Mesenchymal stem cell (in vitro differentiated cells and primary cell): Measurements from ENCODE around the gene MICA.
A peak's percentile ranks its signal among the peaks of the same experiment; 100 is the strongest.
"Not testable (repeated sequence)": the region's sequence is repeated elsewhere in the genome, so short reads cannot be mapped to it uniquely, and the experiment has no call there.

Source experiments
- DNase-seq: peaks from one replicate; pipeline ENCODE4 v3.0.0-alpha.2; 2013
- H2AFZ ChIP-seq: one replicate; pipeline ENCODE4 v1.6.1; 2013; ENCODE audit warnings: low read depth, mild to moderate bottlenecking, control low read depth, inconsistent platforms, low read length, moderate library complexity
- H2AK5ac ChIP-seq: 2 replicates; pipeline ENCODE4 v1.6.1; 2013; ENCODE audit warnings: low read length, moderate library complexity, mild to moderate bottlenecking, inconsistent platforms; ENCODE audit not compliant: severe bottlenecking
- H2BK120ac ChIP-seq: one replicate; pipeline ENCODE4 v1.6.1; 2013; ENCODE audit warnings: low read depth, mild to moderate bottlenecking, inconsistent platforms, low read length, moderate library complexity
- H2BK12ac ChIP-seq, 2 experiments: one replicate each; pipeline ENCODE4 v1.6.1; 2013; ENCODE audit warnings: inconsistent platforms in 2 of 2, low read length in 2 of 2, mild to moderate bottlenecking in 2 of 2, moderate library complexity in 2 of 2, control low read depth in 1 of 2
- H2BK15ac ChIP-seq: one replicate; pipeline ENCODE4 v1.6.1; 2013; ENCODE audit warnings: mild to moderate bottlenecking, low read depth, inconsistent platforms; ENCODE audit not compliant: poor library complexity, severe bottlenecking
- H2BK5ac ChIP-seq: 2 replicates; pipeline ENCODE4 v1.6.1; 2013; ENCODE audit warnings: low read depth, mild to moderate bottlenecking, low read length, control low read depth, inconsistent platforms; ENCODE audit not compliant: poor library complexity, severe bottlenecking
- H3K14ac ChIP-seq, 2 experiments: one replicate each; pipeline ENCODE4 v1.6.1; 2013; ENCODE audit warnings: inconsistent platforms in 2 of 2, low read length in 2 of 2, control low read depth in 1 of 2, mild to moderate bottlenecking in 1 of 2, moderate library complexity in 1 of 2
- H3K18ac ChIP-seq, 2 experiments: one replicate each; pipeline ENCODE4 v1.6.1; 2013; ENCODE audit warnings: inconsistent platforms in 2 of 2, low read length in 2 of 2, control low read depth in 1 of 2, low read depth in 1 of 2, mild to moderate bottlenecking in 1 of 2
- H3K23ac ChIP-seq, 2 experiments: one replicate each; pipeline ENCODE4 v1.6.1; 2013; ENCODE audit warnings: inconsistent platforms in 2 of 2, low read length in 2 of 2, mild to moderate bottlenecking in 2 of 2, moderate library complexity in 2 of 2, control low read depth in 1 of 2
- H3K27ac ChIP-seq: 2 replicates; pipeline ENCODE4 v1.5.1; 2013; ENCODE audit warnings: mild to moderate bottlenecking, moderate library complexity, low read length, control low read depth, inconsistent platforms; ENCODE audit not compliant: poor library complexity, severe bottlenecking
- H3K27me3 ChIP-seq, 2 experiments: 2 replicates each; pipeline versions ENCODE4 v1.6.1 to v1.7.0; 2013; ENCODE audit warnings: low read length in 2 of 2, mild to moderate bottlenecking in 2 of 2, moderate library complexity in 2 of 2, control low read depth in 1 of 2, inconsistent platforms in 1 of 2; ENCODE audit not compliant: control insufficient read depth in 1 of 2, insufficient read depth in 1 of 2
- H3K36me3 ChIP-seq, 2 experiments: 2 replicates each; pipeline versions ENCODE4 v1.6.1 to v1.7.0; 2013; ENCODE audit warnings: low read length in 2 of 2, control low read depth in 1 of 2, inconsistent platforms in 1 of 2, low read depth in 1 of 2, mild to moderate bottlenecking in 1 of 2; ENCODE audit not compliant: insufficient read depth in 2 of 2, control insufficient read depth in 1 of 2
- H3K4ac ChIP-seq, 2 experiments: one replicate each; pipeline ENCODE4 v1.6.1; 2013; ENCODE audit warnings: inconsistent platforms in 2 of 2, low read length in 2 of 2, mild to moderate bottlenecking in 2 of 2, moderate library complexity in 2 of 2, control low read depth in 1 of 2, low read depth in 1 of 2
- H3K4me1 ChIP-seq: 2 replicates; pipeline ENCODE4 v1.6.1; 2013; ENCODE audit warnings: low read depth, low read length, control low read depth; ENCODE audit not compliant: control insufficient read depth, insufficient read depth
- H3K4me2 ChIP-seq: 2 replicates; pipeline ENCODE4 v1.6.1; 2013; ENCODE audit warnings: low read length, mild to moderate bottlenecking, inconsistent platforms; ENCODE audit not compliant: poor library complexity, severe bottlenecking
- H3K4me3 ChIP-seq, 2 experiments: 2 replicates each; pipeline versions ENCODE4 v1.5.1 to v1.7.0; 2013; ENCODE audit warnings: low read length in 2 of 2, mild to moderate bottlenecking in 2 of 2, control low read depth in 1 of 2, low read depth in 1 of 2; ENCODE audit not compliant: insufficient read depth in 1 of 2
- H3K79me1 ChIP-seq: replicated peaks from 2 replicates; pipeline ENCODE4 v1.6.1; 2013; ENCODE audit warnings: mild to moderate bottlenecking, control low read depth, low read length, inconsistent platforms; ENCODE audit not compliant: poor library complexity, severe bottlenecking
- H3K9ac ChIP-seq: 2 replicates; pipeline ENCODE4 v1.7.0; 2013; ENCODE audit warnings: mild to moderate bottlenecking, low read length, moderate library complexity
- H3K9me3 ChIP-seq: 2 replicates; pipeline ENCODE4 v1.7.0; 2013; ENCODE audit warnings: mild to moderate bottlenecking, low read length; ENCODE audit not compliant: control insufficient read depth
- H4K8ac ChIP-seq: one replicate; pipeline ENCODE4 v1.6.1; 2013; ENCODE audit warnings: inconsistent platforms, mild to moderate bottlenecking, low read length, moderate library complexity
- H4K91ac ChIP-seq: one replicate; pipeline ENCODE4 v1.6.1; 2013; ENCODE audit warnings: mild to moderate bottlenecking, low read length, inconsistent platforms
- WGBS: methylation state at CpG from one replicate; pipeline ENCODE4 v1.1.7; 2013; ENCODE audit warnings: mixed read lengths; 5-methylcytosine and 5-hydroxymethylcytosine counted together

The MICA gene

GRCh38 chr6:31365864-31366263 lies 37.5 kb upstream of the MICA start:
- no peak overlapping the region for H2BK120ac ChIP-seq
- H3K79me1 ChIP-seq: no peaks in the 10 kb centered on the region
- H3K27me3 ChIP-seq: peaks cover 22 to 62% of the 10 kb centered on the region in 2 experiments
- no peak overlapping the region for H3K4me2 ChIP-seq
- H3K14ac ChIP-seq: no peak overlapping the region
- no peak overlapping the region for H2BK15ac ChIP-seq
- no peak overlapping the region for H3K4ac ChIP-seq
- H3K4me1 ChIP-seq: peaks cover 4% of the 10 kb centered on the region
- H3K18ac ChIP-seq: no peak overlapping the region
- H2AFZ ChIP-seq: no peak overlapping the region
- no peak overlapping the region for H3K4me3 ChIP-seq
- 88% methylated on average over 5 of the region's 5 CpGs for WGBS
- H4K8ac ChIP-seq: no peak overlapping the region
- no peak overlapping the region for H3K9ac ChIP-seq
- DNase-seq: no peak
- H3K36me3 ChIP-seq: no peaks in the 10 kb centered on the region
- no peak overlapping the region for H3K23ac ChIP-seq
- H2BK12ac ChIP-seq: no peak overlapping the region
- H2BK5ac ChIP-seq: no peak overlapping the region
- H2AK5ac ChIP-seq: no peak overlapping the region
- H3K27ac ChIP-seq: no peak overlapping the region
- no peak overlapping the region for H4K91ac ChIP-seq
- H3K9me3 ChIP-seq: no peaks in the 10 kb centered on the region

GRCh38 chr6:31366693-31367470 lies 36.5 kb upstream of the MICA start:
- Histone ChIP-seq H3K4me2 (no peak overlapping the region), H3K9ac (peak overlapping the region; percentile 39), H3K14ac (no peak overlapping the region), H3K79me1 (no peaks in the 10 kb centered on the region), H3K4me3 (peak overlapping the region in 1 of 2 experiments; percentile 74), H2BK5ac (no peak overlapping the region), H3K27ac (no peak overlapping the region), H3K4ac (no peak overlapping the region), H2AFZ (no peak overlapping the region), H4K8ac (no peak overlapping the region), H3K27me3 (peaks cover 22 to 61% of the 10 kb centered on the region in 2 experiments), H3K36me3 (no peaks in the 10 kb centered on the region), H4K91ac (no peak overlapping the region), H3K23ac (no peak overlapping the region), H3K9me3 (peaks cover 4% of the 10 kb centered on the region), H3K4me1 (peaks cover 4% of the 10 kb centered on the region), H2BK120ac (no peak overlapping the region), H2BK15ac (no peak overlapping the region), H3K18ac (no peak overlapping the region), H2AK5ac (no peak overlapping the region), H2BK12ac (no peak overlapping the region)
- peak; percentile 85 for DNase-seq
- WGBS: 20% methylated on average over 26 of the region's 30 CpGs

- Histone ChIP-seq H3K36me3 (no peaks in the 10 kb centered on the region), H3K4me2 (no peak overlapping the region), H2AK5ac (no peak overlapping the region), H3K9me3 (peaks cover 9% of the 10 kb centered on the region), H3K9ac (no peak overlapping the region), H3K27ac (no peak overlapping the region), H3K4me1 (peaks cover 4% of the 10 kb centered on the region), H3K14ac (no peak overlapping the region), H3K18ac (no peak overlapping the region), H3K23ac (no peak overlapping the region), H3K79me1 (no peaks in the 10 kb centered on the region), H2AFZ (no peak overlapping the region), H3K27me3 (peaks cover 14 to 67% of the 10 kb centered on the region in 2 experiments), H2BK15ac (no peak overlapping the region), H2BK120ac (no peak overlapping the region), H2BK12ac (no peak overlapping the region), H4K91ac (no peak overlapping the region), H3K4ac (no peak overlapping the region), H2BK5ac (no peak overlapping the region), H3K4me3 (no peak overlapping the region), H4K8ac (no peak overlapping the region)
- no CpG with 5 or more reads among the region's 2 CpGs for WGBS
- DNase-seq: no peak
Observed at GRCh38 chr6:31368461-31368860, 34.9 kb upstream of the MICA start.

GRCh38 chr6:31374118-31374517 lies 29.3 kb upstream of the MICA start:
- H3K27me3 ChIP-seq: peaks cover 34 to 71% of the 10 kb centered on the region in 2 experiments
- H4K91ac ChIP-seq, H2AK5ac ChIP-seq, H3K9ac ChIP-seq, H3K9me3 ChIP-seq, H3K4me3 ChIP-seq, DNase-seq, H3K4me1 ChIP-seq, H4K8ac ChIP-seq, H3K36me3 ChIP-seq, H2BK5ac ChIP-seq, H3K18ac ChIP-seq, H2BK120ac ChIP-seq, H3K79me1 ChIP-seq, H3K4ac ChIP-seq, H3K27ac ChIP-seq, H3K4me2 ChIP-seq, H2BK12ac ChIP-seq, H2BK15ac ChIP-seq, H3K23ac ChIP-seq, H2AFZ ChIP-seq, H3K14ac ChIP-seq: not testable (repeated sequence)
- WGBS: 0% methylated on average over 1 of the region's 8 CpGs
